Hematopoietic multipotent progenitor cell (in vitro differentiated cells): Measurements from ENCODE around the gene IFT172. TPM values are rescaled to one million over a fixed set of nuclear protein-coding genes. Genes with fewer than 3 reads are reported as not detected.
"Not testable (repeated sequence)": the region's sequence is repeated elsewhere in the genome, so short reads cannot be mapped to it uniquely, and the experiment has no call there.

Experiments used
- DNase-seq, 3 donors: peaks; one replicate each; pipeline ENCODE4 v3.0.0-alpha.2; 2011 to 2015; ENCODE audit warnings: low read depth in 2 of 3, low spot score in 2 of 3
- total RNA-seq: library from RNA; depleted of rRNA; stranded (reverse); fragments of >200 nt; gene quantifications from one replicate; pipeline ENCODE4 v1.2.3, GENCODE V29; 2012

Gene IFT172, protein sequence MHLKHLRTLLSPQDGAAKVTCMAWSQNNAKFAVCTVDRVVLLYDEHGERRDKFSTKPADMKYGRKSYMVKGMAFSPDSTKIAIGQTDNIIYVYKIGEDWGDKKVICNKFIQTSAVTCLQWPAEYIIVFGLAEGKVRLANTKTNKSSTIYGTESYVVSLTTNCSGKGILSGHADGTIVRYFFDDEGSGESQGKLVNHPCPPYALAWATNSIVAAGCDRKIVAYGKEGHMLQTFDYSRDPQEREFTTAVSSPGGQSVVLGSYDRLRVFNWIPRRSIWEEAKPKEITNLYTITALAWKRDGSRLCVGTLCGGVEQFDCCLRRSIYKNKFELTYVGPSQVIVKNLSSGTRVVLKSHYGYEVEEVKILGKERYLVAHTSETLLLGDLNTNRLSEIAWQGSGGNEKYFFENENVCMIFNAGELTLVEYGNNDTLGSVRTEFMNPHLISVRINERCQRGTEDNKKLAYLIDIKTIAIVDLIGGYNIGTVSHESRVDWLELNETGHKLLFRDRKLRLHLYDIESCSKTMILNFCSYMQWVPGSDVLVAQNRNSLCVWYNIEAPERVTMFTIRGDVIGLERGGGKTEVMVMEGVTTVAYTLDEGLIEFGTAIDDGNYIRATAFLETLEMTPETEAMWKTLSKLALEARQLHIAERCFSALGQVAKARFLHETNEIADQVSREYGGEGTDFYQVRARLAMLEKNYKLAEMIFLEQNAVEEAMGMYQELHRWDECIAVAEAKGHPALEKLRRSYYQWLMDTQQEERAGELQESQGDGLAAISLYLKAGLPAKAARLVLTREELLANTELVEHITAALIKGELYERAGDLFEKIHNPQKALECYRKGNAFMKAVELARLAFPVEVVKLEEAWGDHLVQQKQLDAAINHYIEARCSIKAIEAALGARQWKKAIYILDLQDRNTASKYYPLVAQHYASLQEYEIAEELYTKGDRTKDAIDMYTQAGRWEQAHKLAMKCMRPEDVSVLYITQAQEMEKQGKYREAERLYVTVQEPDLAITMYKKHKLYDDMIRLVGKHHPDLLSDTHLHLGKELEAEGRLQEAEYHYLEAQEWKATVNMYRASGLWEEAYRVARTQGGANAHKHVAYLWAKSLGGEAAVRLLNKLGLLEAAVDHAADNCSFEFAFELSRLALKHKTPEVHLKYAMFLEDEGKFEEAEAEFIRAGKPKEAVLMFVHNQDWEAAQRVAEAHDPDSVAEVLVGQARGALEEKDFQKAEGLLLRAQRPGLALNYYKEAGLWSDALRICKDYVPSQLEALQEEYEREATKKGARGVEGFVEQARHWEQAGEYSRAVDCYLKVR (N-terminal part only)
- total RNA-seq: 38.8 TPM

- peak; percentile 98 to 100 (median 100) for DNase-seq
These were observed at the start of gene IFT172 for GRCh38 chr2:27489498-27490397. Gene IFT172 (minus strand): TSS chr2:27489743. CDS start chr2:27489653, 90 bp downstream.

- not testable (repeated sequence) for DNase-seq
These were observed 49.4 kb upstream of the IFT172 start for GRCh38 chr2:27538839-27539450.

DNA sequence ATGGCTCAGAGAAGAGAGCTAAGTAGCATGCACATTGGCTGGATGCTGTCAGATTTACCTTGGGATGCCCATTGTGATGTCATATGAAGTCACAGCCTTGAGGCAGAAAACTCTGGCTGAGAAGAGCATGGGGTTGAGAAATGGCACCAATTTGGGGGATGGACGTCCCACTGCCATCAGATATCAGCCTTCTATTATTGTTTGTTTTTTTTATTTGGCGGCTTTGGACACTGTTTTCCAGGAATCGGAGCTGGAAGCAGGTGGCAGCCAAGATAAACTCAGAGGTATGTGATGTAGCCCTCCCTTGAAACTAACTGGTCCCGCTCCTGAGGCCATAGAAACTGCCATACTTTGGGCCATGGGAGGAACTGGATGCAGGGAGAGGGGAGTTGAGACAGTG is 47.7 kb upstream of the IFT172 start:
- no peak for DNase-seq

DNA sequence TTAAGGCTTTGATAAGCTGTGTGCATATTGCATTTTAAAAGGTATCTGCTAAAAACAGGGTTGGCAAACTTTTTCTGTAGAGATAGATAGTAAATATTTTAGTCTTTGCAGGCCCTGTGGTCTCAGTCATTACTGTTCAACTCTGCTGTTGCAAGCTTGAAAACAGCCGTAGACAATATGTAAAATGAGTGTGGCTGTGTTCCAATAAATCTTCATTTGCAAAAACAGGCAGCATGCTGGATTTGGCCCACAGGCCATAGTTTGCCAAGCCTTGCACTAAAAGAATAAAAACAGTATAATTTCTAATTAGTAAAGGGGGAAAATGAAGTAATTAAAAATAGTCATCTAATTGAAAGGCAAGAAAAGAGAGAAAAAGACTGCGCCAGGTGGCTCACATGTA is 42.4 kb upstream of the IFT172 start:
- DNase-seq: no peak

DNA sequence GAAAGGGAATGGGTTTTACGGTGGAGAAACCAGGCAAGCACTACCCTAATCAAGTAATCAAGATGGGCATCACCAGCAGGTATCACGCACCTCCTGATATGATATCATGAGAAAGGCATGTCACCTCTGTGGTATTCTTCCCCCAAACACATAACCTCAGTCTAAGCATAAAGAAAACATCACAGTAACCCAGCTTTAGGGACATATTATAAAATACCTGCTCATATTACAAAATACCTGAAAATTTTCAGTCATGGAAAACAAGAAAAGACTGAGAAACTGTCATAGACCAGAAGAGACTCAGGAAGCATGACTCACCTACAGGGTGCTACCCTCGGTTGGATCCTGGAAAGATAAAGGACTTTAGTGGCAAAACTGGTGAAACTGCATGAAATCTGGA is 37.6 kb upstream of the IFT172 start:
- no peak for DNase-seq

DNA sequence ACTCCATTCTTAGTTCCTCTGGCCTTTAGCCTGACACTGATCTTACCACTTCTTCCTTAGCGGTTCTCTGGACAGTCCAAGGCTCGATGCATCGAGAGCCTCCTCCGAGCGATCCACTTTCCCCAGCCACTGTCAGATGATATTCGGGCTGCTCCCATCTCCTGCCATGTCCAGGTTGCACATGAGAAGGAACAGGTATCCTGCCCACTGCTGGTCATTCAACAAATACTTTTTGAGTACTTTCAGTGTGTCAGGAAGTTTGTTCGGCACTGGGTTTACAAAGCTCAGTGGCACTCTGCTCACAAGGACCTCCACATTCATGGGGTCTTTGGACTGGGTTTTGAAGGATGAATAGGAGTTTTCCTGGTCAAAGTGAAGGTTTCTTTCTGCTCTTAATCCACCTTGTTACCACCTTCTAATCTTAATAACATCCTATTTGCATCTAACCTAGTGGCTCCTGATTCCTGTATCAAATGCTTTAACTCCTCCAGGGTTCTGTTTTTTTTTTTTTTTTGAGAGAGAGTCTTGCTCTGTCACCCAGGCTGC is 32.9 kb upstream of the IFT172 start:
- no peak for DNase-seq

- DNase-seq: no peak
These were observed 30.8 kb upstream of the IFT172 start for GRCh38 chr2:27520316-27520715.

- no peak for DNase-seq
These were observed 29.2 kb upstream of the IFT172 start for GRCh38 chr2:27518782-27519113.

DNA sequence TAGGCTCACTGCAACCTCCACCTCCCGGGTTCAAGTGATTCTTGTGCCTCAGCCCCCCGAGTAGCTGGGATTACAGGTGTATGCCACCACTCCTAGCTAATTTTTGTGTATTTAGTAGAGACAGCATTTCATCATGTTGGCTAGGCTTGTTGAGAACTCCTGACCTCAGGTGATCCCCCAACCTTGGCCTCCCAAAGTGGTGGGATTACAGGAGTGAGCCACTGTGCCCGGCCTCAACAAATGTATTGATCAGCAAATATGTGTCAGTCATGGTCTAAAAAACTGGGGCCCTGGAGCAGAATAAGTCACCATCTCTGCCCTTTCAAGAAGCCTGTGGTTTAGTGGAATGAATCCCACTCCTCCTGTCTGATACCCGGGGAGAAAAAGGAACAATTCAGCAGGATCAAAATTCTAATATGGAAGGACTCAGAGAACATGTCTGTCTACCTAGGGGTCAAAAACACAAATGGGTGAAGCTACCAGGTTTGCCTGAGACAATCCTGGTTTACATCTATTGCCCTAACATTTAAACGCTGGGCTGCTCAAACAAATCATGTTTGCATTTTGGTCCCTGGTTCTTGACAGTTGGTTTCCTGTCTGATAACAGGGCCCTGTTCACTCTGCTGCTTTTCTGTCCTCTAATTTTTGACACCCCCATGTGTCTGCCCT is 28.7 kb upstream of the IFT172 start:
- DNase-seq: no peak

DNA sequence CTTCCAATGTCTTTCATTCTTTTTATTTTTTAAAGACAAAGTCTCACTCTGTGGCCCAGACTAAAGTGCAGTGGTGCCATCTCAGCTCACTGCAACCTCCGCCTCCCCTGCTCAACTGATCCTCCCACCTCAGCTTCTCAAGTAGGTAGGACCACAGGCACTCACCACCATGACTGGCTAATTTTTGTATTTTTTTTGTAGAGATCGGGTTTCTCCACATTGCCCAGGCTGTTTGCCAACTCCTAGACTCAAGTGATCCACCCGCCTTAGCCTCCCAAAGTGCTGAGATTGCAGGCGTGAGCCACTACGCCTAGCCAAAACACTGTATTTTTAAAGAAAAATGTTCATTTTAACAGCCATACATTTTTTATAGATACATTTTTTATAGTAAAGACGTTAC is 19.8 kb upstream of the IFT172 start:
- peak in 1 of 3 donors; percentile 40 for DNase-seq

DNA sequence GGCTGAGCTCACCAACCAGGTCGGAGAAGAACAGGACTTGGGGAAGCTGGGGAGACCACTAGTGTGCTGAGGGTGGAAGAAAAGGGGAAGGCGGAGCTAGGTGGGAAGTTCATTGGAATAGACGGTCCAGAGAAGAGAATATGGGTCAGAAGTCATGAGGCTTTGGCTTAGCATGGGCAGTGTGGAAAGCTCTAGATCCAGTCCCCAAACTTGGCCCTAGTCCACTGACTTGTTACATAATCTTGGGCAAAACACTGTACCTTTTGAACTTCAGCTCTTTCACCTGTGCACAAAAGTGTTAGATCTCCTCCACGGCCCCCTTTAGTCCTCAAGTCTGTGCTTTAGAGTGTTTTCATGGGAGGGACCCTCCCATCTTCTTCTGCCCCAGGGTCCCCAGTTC is 17.8 kb upstream of the IFT172 start:
- no peak for DNase-seq

DNA sequence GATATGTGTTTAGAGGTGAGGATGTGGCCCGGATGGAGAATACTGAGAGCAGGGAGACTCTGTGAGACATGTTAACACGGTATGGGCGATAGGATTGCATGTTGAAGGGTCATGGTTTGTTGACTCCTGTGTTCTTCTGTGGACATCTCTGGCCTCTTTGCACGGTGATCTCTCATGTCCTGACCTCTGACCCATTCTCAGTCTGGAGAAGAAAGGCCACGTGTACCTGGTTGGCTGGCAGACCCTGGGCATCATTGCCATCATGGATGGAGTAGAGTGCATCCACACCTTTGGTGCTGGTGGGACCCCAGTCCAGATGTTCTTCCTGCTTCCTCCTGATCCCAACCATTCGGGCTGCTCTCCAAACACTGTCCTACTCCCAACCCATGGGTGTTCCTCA is 17.0 kb upstream of the IFT172 start:
- DNase-seq: no peak

DNA sequence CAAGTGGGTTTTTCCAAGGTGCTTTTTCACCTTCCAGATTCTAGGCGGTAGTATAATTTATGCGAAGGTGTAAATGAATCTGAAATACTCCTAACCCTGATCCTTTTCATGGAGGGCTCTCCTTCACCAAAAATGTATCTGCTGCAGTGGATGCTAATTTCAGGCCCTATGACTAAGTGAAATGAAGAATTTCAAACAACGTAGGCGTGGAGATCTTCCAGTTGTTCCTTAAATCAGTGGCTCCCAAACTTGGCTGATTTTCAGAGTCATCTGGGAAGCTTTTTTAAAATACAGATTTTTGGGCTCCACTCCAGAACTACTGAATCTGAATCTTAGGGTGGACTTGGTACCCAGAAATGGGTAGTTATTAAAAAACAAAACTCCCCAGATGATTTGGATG is 12.6 kb upstream of the IFT172 start:
- DNase-seq: no peak

DNA sequence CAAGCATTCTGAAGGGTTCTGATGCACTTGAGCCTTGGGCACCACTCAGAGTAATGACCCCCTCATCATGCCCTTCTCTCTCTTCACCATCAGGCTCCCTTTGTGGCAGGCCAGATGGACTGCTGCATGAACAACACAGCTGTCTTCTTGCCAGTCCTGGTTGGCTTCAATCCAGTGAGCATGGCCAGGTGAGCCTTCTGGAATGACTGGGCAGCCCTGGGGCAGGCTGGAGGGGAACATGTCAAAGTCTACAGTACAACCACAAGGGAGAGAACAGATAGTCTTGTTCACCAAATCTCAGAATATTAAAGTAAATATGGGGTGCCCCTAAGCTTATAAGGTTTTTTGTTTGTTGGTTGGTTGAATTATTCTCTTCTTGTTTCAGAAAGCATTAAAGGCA is 11.5 kb upstream of the IFT172 start:
- DNase-seq: no peak

DNA sequence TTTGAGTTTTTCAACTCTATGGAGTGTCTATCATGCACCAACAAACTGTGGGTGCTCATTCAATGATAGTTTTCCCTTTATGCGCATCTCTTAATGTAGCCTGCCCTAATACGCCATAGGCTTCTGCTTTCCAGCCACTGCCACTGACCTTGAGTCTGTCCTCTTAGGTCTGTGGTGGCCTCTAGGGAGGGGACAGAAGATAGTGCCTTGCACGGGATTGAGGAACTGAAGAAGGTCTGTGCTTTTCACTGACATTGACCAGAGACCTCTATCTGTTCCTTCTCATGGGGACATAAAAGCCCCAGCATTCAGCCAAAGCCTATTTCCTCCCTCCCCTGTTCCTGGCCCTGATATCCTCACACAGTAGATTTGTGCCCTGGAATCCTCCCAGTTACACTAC is 9.4 kb upstream of the IFT172 start:
- DNase-seq: no peak

GRCh38 chr2:27497288-27497627 is 7.7 kb upstream of the IFT172 start:
- DNase-seq: no peak

- peak in 1 of 3 donors; percentile 25 for DNase-seq
These were observed 7.1 kb upstream of the IFT172 start, which contains the start of gene GCKR for GRCh38 chr2:27496357-27497287. Gene GCKR (plus strand): TSS chr2:27496839. CDS start chr2:27496905, 66 bp downstream.
